Endothelial cell of umbilical vein (primary cell): ENCODE data around the gene RRP1. TPM values are rescaled to one million over a fixed set of nuclear protein-coding genes. Genes with fewer than 3 reads are reported as not detected.

Experiments used
- BruUV-seq: library from RNA; stranded (reverse); fragments of 400-500 nt; replicated peaks from 2 replicates; lab custom pipeline; 2021; lab: Mats Ljungman, UMichigan
- CTCF ChIA-PET: fragments of 300-600, 350-600 bp; sonication (Branson Sonifier 250); formaldehyde crosslinking; loops from one replicate; lab custom pipeline; 2021; ENCODE audit warnings: antibody characterized with exemption, inconsistent platforms; lab: Charles Lee
- POLR2A ChIA-PET: fragments of 300-600, 350-600 bp; sonication (Branson Sonifier 250); formaldehyde crosslinking; loops from one replicate; lab custom pipeline; 2021; ENCODE audit warnings: antibody characterized with exemption, inconsistent platforms; lab: Charles Lee
- DNase-seq: peaks from one replicate; pipeline ENCODE4 v3.0.0-alpha.2; 2011; ENCODE audit warnings: low read depth, low spot score
- FAIRE-seq: peaks from 2 replicates; lab custom pipeline; 2011; peaks lifted over from hg19 to GRCh38; lab: Jason Lieb, UNC
- H2AFZ ChIP-seq: 2 replicates; pipeline ENCODE4 v1.6.0; 2012; ENCODE audit warnings: low read depth, low read length, control low read depth, inconsistent platforms
- H3K27ac ChIP-seq: 2 replicates; pipeline ENCODE4 v1.5.1; 2011; ENCODE audit warnings: low read depth, mild to moderate bottlenecking, control low read depth, low read length, moderate library complexity; ENCODE audit not compliant: insufficient read depth
- H3K27me3 ChIP-seq, 2 experiments: 2 replicates each; pipeline versions ENCODE4 v1.6.0 to v1.6.1; 2011; ENCODE audit warnings: low read length in 2 of 2, mixed read lengths in 1 of 2; ENCODE audit not compliant: control insufficient read depth in 2 of 2, insufficient read depth in 2 of 2
- H3K36me3 ChIP-seq, 2 experiments: 2 replicates in 1 of 2; 3 replicates in 1 of 2; pipeline ENCODE4 v1.5.1; 2011; ENCODE audit warnings: low read length in 2 of 2, mild to moderate bottlenecking in 1 of 2, moderate library complexity in 1 of 2; ENCODE audit not compliant: control insufficient read depth in 2 of 2, insufficient read depth in 2 of 2; ENCODE audit errors: extremely low read depth in 1 of 2
- H3K4me1 ChIP-seq: 3 replicates; pipeline ENCODE4 v1.5.1; 2011; ENCODE audit warnings: mild to moderate bottlenecking, low read length; ENCODE audit not compliant: control insufficient read depth, insufficient read depth; ENCODE audit errors: extremely low read depth
- H3K4me2 ChIP-seq: 2 replicates; pipeline ENCODE4 v1.6.1; 2011; ENCODE audit warnings: low read length, control low read depth, mixed read lengths; ENCODE audit not compliant: insufficient read depth
- H3K4me3 ChIP-seq, 3 experiments: fragments of 200-600 bp in 1 of 3; sonication (generic), shearing (Covaris generic) in 1 of 3; replicated peaks in 1 of 3; 2 replicates each; pipeline ENCODE4 v1.5.1; 2011 to 2016; ENCODE audit warnings: control low read depth in 3 of 3, low read length in 3 of 3, mild to moderate bottlenecking in 2 of 3, inconsistent platforms in 1 of 3, low read depth in 1 of 3, moderate library complexity in 1 of 3; ENCODE audit not compliant: insufficient read depth in 1 of 3
- H3K79me2 ChIP-seq: 2 replicates; pipeline ENCODE4 v1.6.0; 2012; ENCODE audit warnings: low read length, inconsistent platforms; ENCODE audit not compliant: control insufficient read depth, insufficient read depth
- H3K9ac ChIP-seq: replicated peaks from 2 replicates; pipeline ENCODE3; 2011; ENCODE audit warnings: low read length, control low read depth; ENCODE audit not compliant: insufficient read depth; ENCODE audit errors: extremely low read depth
- H3K9me1 ChIP-seq: replicated peaks from 3 replicates; pipeline ENCODE4 v1.6.0; 2011; ENCODE audit warnings: mild to moderate bottlenecking, low read length; ENCODE audit not compliant: control insufficient read depth, insufficient read depth; ENCODE audit errors: extremely low read depth
- H3K9me3 ChIP-seq: replicated peaks from 2 replicates; pipeline ENCODE4 v1.5.1; 2012; ENCODE audit warnings: low read length, inconsistent platforms; ENCODE audit not compliant: control insufficient read depth, insufficient read depth
- H4K20me1 ChIP-seq: replicated peaks from 2 replicates; pipeline ENCODE3; 2011; ENCODE audit warnings: mild to moderate bottlenecking, low read length; ENCODE audit not compliant: control insufficient read depth, insufficient read depth; ENCODE audit errors: extremely low read depth
- CTCF ChIP-seq, 2 donors: IDR thresholded peaks; 1 replicate in 1 of 2; 2 replicates in 1 of 2; pipeline ENCODE4 v1.5.1; 2011; ENCODE audit warnings: low read length in 2 of 2, mild to moderate bottlenecking in 2 of 2, moderate library complexity in 2 of 2, control low read depth in 1 of 2, inconsistent platforms in 1 of 2, low read depth in 1 of 2; ENCODE audit not compliant: insufficient read depth in 1 of 2; ENCODE audit errors: extremely low read depth in 1 of 2
- EZH2 ChIP-seq: IDR thresholded peaks from 2 replicates; pipeline ENCODE4 v1.6.1; 2012; ENCODE audit warnings: borderline replicate concordance, low read depth, mild to moderate bottlenecking, moderate library complexity, low read length, inconsistent platforms; ENCODE audit not compliant: severe bottlenecking
- FOS ChIP-seq: IDR thresholded peaks from 2 replicates; pipeline ENCODE4 v1.6.1; 2011; ENCODE audit warnings: mild to moderate bottlenecking, low read length, moderate library complexity, borderline replicate concordance; ENCODE audit not compliant: insufficient read depth
- GATA2 ChIP-seq: IDR thresholded peaks from 2 replicates; pipeline ENCODE4 v1.7.0; 2011; ENCODE audit warnings: low read depth, mild to moderate bottlenecking, moderate library complexity, mixed read lengths, low read length; ENCODE audit not compliant: insufficient read length, insufficient read depth
- JUN ChIP-seq: IDR thresholded peaks from 2 replicates; pipeline ENCODE4 v1.6.1; 2011; ENCODE audit warnings: borderline replicate concordance, low read depth; ENCODE audit not compliant: insufficient read length, insufficient read depth
- MAX ChIP-seq: IDR thresholded peaks from 2 replicates; pipeline ENCODE4 v1.6.1; 2011; ENCODE audit not compliant: insufficient read depth, insufficient read length
- MYC ChIP-seq: IDR thresholded peaks from one replicate; pipeline ENCODE4 v1.6.1; 2011; ENCODE audit warnings: mild to moderate bottlenecking, low read depth, low read length
- POLR2A ChIP-seq: IDR thresholded peaks from 2 replicates; pipeline ENCODE4 v1.6.1; 2012; ENCODE audit warnings: low read depth, mild to moderate bottlenecking, control low read depth, low read length
- POLR2AphosphoS5 ChIP-seq: IDR thresholded peaks from 2 replicates; pipeline ENCODE4 v1.6.1; 2012; ENCODE audit warnings: low read depth, mild to moderate bottlenecking, control low read depth, low read length, moderate library complexity; ENCODE audit not compliant: insufficient read depth
- dilution Hi-C: fragments of 300-500 bp; cut with MboI; formaldehyde crosslinking; loops from one replicate; pipeline ENCODE4 v1.15.0; 2019; ENCODE audit warnings: low sequenced_read_pairs; ENCODE audit not compliant: extremely low pct_ligation_motif_present
- intact Hi-C: fragments of 100-400 bp; cut with micrococcal nuclease; formaldehyde crosslinking; loops from one replicate; pipeline ENCODE4 v1.10.0; 2022
- polyA plus RNA-seq, 4 experiments: library from polyadenylated mRNA; depleted of rRNA in 3 of 4; stranded (reverse) in 3 of 4; unstranded in 1 of 4; fragments of >200 nt; gene quantifications; 2 replicates each; pipeline versions ENCODE4 v1.2.1 to v1.2.3, GENCODE V29; 2011 to 2012; ENCODE audit warnings: missing spikeins in 1 of 4
- total RNA-seq: library from RNA; stranded (reverse); gene quantifications from 2 replicates; pipeline ENCODE4 v1.2.3, GENCODE V29; 2021

The RRP1 gene
- total and polyA plus RNA-seq, 2 donors (not counting 3 experiments of a cell fraction or from before 2014, with no cell fraction given): 15.2 to 36.3 TPM

GRCh38 chr21:43829161-43829560, 39.8 kb downstream of the RRP1 start:
- H3K9ac ChIP-seq: no peak overlapping the region
- H3K9me1 ChIP-seq: no peaks in the 10 kb centered on the region
- H3K27me3 ChIP-seq: peaks cover 0 to 3% of the 10 kb centered on the region in 2 experiments
- no peaks in the 10 kb centered on the region for H3K36me3 ChIP-seq
- no peaks in the 10 kb centered on the region for H3K4me1 ChIP-seq
- no peak overlapping the region for H3K4me2 ChIP-seq
- H3K27ac ChIP-seq: no peak overlapping the region
- dilution Hi-C loops (no loop called here), intact Hi-C loops (loop anchor here (5.0 kb wide), 1 partner anchor 38 kb away; the partner anchor contains the start of gene AGPAT3)
- no peak for TF ChIP-seq MAX
- DNase-seq (no peak), FAIRE-seq (no peak)
- no peaks in the 10 kb centered on the region for H3K9me3 ChIP-seq
- H3K79me2 ChIP-seq: no peaks in the 10 kb centered on the region
- H4K20me1 ChIP-seq: no peaks in the 10 kb centered on the region
- BruUV-seq: no TSS peak
- no peak overlapping the region for H2AFZ ChIP-seq
- POLR2A ChIA-PET: no interaction called here
- CTCF ChIA-PET: no interaction called here
- H3K4me3 ChIP-seq: no peak overlapping the region

GRCh38 chr21:43829575-43830119, 40.3 kb downstream of the RRP1 start:
- Histone ChIP-seq H3K36me3 (no peaks in the 10 kb centered on the region), H2AFZ (no peak overlapping the region), H3K4me2 (no peak overlapping the region), H3K4me3 (no peak overlapping the region), H4K20me1 (no peaks in the 10 kb centered on the region), H3K9ac (no peak overlapping the region), H3K79me2 (no peaks in the 10 kb centered on the region), H3K27ac (no peak overlapping the region), H3K4me1 (no peaks in the 10 kb centered on the region), H3K9me1 (no peaks in the 10 kb centered on the region), H3K27me3 (peaks cover 0 to 3% of the 10 kb centered on the region in 2 experiments), H3K9me3 (no peaks in the 10 kb centered on the region)
- no TSS peak for BruUV-seq
- intact Hi-C loops: loop anchor here (5.0 kb wide), 1 partner anchor 38 kb away; the partner anchor contains the start of gene AGPAT3
- no peak for DNase-seq
- POLR2A ChIA-PET: no interaction called here
- CTCF ChIA-PET: no interaction called here
- dilution Hi-C loops: no loop called here
- no peak for TF ChIP-seq EZH2
- no peak for TF ChIP-seq MAX
- no peak for TF ChIP-seq GATA2
- TF ChIP-seq CTCF (IDR thresholded peaks at IDR 0.05; ENCODE audit: extremely low read depth in 1 of 2, insufficient read depth in 1 of 2, low read depth in 1 of 2, low read length in 2 of 2): no peak
- no peak for TF ChIP-seq POLR2AphosphoS5
- TF ChIP-seq JUN: no peak
- TF ChIP-seq POLR2A: no peak
- no peak for TF ChIP-seq FOS
- TF ChIP-seq MYC: no peak
- FAIRE-seq: no peak
